CD4-positive, alpha-beta T cell treated with Interleukin-4 for 4 hours (primary cell): ENCODE data around the gene HIVEP3.

Experiments used
- DNase-seq: peaks from one replicate; pipeline ENCODE4 v3.0.0-alpha.2; 2020

Gene HIVEP3

GRCh38 chr1:41641941-41642527 lies 276.7 kb downstream of the HIVEP3 start:
- DNase-seq = no peak

DNA sequence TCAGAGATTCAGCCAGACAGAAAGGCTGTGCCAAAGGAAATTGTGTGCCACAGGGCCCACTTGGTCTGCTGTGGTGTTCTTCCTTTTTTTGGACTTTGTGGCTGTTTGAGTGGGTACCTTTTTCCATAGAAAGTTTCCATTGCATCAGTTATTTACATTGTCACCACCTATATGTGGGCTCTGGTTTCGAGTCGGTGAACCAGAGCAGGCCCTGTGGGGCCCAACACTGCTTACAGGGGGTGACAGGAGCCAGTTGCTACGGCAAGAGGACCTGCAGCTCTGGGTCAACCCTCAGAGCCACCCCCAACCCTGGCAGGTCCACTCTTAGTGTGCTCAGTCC lies 277.3 kb downstream of the HIVEP3 start:
- DNase-seq = no peak

DNA sequence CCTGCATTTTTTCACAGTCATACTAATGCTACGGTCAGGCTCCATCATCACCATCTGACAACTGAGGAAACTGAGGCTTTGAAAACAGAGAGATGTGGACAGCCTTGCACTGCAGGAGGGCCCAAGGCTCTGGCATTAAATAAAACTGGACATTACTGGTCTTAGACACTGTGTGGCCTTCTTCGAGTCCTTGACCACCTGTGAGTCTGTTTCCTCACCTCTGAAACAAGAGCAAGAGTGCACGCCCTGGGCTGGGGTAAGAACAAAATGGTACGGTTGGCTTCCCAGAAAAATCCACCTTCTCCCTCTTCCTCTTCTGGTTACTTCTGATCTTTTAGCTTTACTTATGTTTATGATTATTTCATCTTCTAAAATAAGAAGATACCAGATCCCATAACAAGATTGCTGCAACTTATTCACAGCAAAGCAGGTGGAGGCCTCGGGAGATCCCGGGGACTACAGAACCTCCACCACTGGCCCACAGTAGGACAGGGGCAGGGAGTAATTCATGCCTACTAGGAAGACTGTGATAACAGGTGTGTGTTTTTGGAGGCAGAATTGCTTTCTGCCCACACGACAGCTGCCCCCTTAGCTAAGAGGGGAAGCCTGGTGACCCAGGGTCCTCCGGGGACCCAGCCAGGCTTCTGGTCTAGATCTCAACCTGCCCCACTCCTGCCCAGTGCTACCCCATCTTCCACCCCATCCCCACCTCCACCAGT lies 277.8 kb downstream of the HIVEP3 start:
- DNase-seq = no peak

- no peak for DNase-seq
Observed at GRCh38 chr1:41640141-41640751, 278.5 kb downstream of the HIVEP3 start.

DNA sequence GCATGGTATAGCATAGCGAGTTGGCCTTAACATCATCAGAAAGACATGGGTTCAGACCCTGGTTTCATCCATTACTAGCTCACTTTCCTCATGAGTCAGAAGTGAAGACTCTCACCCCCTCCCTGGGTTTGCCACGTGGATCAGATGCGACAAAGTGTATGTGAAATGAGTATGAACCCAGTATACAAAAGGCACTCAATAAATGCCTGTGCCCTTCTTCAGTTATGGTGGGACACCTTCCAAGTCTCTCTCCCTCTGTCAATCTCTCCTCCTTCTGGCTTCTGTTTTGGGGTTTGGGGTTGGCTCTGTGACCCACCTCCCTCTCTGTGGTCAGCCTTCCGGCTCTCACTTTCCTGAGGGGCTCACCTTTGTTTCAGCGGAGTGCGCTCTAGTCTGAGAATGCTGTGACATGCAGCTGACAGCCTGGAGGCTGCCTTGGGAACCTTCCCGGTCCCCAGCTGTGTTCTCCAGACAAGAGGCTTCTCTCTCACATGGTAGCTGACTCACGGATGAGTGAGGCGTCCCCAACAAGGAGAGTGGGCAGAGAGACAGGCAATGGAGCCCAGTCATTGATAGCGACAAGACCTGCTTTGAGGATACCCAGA lies 279.3 kb downstream of the HIVEP3 start:
- no peak for DNase-seq

- DNase-seq = no peak
Observed at GRCh38 chr1:41638086-41639024, 280.4 kb downstream of the HIVEP3 start.

DNA sequence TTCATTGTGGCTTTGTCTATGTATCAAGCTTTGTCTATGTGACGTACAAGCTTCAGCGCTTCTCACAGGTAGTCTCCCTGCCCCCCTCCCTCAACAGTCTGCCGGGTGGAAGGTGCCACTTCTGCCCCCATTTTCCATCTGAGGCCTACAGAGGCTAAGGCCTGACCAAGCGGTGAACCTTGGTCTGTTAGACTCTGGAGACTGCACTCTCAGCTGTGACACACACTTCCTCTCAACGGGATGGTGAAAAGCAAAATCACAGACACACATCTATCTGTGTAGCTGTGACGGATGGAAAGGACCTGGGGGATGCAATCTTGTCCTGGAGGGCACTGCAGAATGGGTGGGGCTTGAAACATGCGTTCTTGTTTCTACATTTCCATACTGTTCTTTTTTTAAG lies 281.4 kb downstream of the HIVEP3 start:
- DNase-seq = no peak

DNA sequence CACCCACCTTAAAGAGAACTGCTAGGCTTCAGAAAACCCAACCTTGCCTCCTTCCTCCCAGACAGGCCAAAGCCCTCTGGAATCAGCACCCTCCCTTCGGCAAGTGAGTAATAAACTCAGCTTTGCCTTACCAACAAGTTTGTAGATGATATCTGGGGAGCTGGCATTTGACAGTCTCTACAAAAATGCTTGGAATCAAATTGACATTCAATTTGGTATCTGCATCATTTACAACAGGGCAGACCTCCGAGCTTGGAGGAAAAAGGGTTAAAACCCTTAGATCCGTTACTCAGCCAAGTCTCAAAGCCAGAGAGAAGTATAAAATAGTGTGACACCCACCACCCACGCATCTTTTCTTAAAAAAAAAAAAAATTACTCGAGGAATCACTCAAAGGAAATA lies 285.0 kb downstream of the HIVEP3 start:
- no peak for DNase-seq

GRCh38 chr1:41632781-41633575 lies 285.7 kb downstream of the HIVEP3 start:
- no peak for DNase-seq

DNA sequence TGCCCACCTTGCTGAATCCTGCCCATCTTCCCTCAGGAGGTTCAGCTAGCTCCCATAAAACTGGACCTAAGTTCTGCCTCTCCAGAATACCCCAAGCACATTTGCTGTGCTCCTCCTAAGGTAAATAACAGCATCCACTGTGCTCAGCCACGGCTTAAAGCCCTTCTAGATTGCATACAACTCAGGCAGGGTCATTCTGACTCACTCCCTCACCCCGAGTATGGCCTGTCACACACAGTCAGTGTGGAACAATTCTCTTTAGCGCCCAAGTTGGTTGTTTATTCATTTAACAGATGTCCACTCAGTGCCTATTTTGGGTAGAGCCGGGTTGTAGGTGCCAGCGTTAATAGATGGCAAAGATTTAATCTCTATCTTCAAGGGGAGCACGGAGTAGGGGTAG lies 286.8 kb downstream of the HIVEP3 start:
- no peak for DNase-seq

- DNase-seq = no peak
Observed at GRCh38 chr1:41631154-41631553, 287.6 kb downstream of the HIVEP3 start.

DNA sequence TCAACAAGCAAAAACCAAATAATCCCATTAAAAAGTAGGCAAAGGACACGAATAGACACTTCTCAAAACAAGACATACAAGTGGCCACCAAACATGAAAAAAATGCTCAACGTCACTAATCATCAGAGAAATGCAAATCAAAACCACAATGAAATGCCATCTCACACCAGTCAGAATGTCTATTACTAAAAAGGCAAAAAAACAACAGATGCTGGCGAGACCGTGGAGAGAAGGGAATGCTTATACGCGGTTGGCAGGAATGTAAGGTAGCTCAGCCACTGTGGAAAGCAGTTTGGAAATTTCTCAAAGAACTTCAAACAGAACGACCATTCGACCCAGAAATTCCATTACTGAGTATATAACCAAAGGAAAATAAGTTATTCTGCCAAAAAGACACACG lies 289.2 kb downstream of the HIVEP3 start:
- DNase-seq = no peak

DNA sequence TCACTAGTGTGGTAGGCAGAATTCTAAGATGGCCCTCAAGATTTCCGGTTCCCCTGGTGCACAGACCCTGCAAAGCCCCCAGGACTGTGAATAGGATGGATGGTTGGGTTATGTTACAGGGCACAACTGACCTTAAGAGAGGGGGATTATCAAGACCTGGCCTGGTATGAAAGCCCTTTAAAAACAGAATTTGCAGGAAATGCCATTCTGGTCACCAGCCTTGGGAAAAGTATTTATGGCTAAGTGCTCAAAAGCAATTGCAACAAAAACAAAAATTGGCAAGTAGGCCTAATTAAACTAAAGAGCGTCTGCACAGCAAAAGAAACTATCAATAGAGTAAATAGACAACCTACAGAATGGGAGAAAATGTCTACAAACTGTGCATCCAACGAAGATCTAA lies 289.6 kb downstream of the HIVEP3 start:
- no peak for DNase-seq

DNA sequence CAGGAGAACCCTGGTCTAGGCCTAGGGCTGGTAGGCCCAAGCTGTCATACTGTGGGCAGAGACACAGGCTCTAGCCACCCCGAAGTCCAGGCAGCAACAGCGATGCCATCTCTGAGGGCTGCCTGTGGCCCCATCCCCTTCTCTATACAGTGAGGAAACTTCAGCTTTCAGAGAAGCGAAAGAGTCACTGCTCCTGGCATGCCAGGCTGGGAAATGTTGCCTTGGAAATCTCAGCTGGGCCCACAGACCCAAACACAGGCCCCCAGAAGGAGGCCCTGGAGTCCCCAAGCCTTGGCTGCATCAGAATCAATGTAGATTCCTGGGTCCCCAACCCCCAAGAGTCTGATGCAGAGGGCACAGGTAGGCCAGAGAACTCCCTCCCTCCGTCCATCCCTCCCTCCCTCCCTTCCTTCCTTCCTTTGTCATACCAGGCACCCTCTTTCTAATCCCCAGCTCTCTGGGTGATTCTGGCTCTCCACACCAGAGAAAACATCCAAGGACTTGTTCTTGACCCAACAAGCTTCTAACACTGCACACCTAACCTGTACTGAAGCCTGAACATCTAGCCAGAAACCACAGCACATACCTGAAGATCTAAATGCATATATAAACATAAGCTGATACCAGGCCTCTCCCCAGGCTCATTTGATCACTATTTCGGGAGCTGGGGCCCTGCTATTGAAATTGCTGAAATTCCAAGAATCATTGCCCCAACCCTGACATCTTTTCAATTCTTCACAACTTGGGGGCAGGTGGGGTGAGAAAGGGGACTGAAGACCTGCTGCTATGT lies 291.0 kb downstream of the HIVEP3 start:
- DNase-seq = no peak

GRCh38 chr1:41626616-41627375 lies 291.9 kb downstream of the HIVEP3 start:
- DNase-seq = no peak

GRCh38 chr1:41626146-41626545 lies 292.6 kb downstream of the HIVEP3 start:
- no peak for DNase-seq

GRCh38 chr1:41623736-41624135 lies 295.0 kb downstream of the HIVEP3 start:
- no peak for DNase-seq

- no peak for DNase-seq
Observed at GRCh38 chr1:41622859-41623732, 295.6 kb downstream of the HIVEP3 start.

DNA sequence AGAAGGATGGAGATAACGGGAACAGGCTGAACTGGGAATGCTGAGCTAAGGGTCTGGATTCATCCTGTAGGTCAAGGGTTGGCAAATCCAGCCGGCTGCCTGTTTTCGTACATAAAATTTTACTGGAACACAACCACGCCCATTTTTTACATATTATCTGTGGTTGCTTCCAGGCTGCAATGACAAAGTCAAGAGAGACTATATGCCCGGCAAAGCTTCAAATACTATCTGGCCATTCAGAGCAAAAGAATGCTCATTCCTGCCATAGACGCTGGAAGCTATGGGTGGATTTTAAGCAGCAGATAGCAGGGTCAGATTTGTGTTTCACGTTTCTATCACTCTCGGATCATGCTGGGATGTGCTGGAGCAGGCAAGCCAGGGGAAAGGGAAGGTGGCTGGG lies 296.3 kb downstream of the HIVEP3 start:
- no peak for DNase-seq

DNA sequence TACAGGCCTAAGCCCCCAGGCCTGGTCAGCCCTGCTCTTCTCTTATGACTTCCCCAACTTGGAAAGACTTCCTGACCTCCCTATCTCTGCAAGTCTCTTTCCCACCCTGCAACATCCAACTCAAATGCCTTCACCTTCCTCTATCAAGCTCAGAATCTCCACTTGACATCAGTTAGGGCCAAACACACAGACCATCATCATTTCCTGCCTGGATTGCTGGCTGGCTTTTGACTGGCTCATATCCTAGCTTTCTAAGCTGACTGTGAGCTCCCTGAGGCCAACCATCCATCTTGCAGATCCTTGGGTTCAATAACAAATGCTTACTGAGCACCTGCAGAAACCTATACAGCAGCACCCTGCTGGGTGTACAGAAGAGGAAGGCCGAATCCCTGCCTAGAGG lies 296.9 kb downstream of the HIVEP3 start:
- no peak for DNase-seq
